Fibroblast of pulmonary artery (primary cell): ENCODE data around the gene SLC30A1.

ENCODE experiments used
- DNase-seq: peaks from one replicate; pipeline ENCODE4 v3.0.0-alpha.2; 2010; ENCODE audit warnings: low read depth
- H3K4me3 ChIP-seq: replicated peaks from 2 replicates; pipeline ENCODE4 v1.5.1; 2011; ENCODE audit warnings: low read depth, mild to moderate bottlenecking, control low read depth, low read length, moderate library complexity
- TF ChIP-seq, protein P1 (sequence below): IDR thresholded peaks from 2 replicates; pipeline ENCODE4 v1.5.1; 2011; ENCODE audit warnings: mild to moderate bottlenecking, control low read depth, low read length, inconsistent platforms; ENCODE audit errors: missing control alignments

Gene SLC30A1

DNA sequence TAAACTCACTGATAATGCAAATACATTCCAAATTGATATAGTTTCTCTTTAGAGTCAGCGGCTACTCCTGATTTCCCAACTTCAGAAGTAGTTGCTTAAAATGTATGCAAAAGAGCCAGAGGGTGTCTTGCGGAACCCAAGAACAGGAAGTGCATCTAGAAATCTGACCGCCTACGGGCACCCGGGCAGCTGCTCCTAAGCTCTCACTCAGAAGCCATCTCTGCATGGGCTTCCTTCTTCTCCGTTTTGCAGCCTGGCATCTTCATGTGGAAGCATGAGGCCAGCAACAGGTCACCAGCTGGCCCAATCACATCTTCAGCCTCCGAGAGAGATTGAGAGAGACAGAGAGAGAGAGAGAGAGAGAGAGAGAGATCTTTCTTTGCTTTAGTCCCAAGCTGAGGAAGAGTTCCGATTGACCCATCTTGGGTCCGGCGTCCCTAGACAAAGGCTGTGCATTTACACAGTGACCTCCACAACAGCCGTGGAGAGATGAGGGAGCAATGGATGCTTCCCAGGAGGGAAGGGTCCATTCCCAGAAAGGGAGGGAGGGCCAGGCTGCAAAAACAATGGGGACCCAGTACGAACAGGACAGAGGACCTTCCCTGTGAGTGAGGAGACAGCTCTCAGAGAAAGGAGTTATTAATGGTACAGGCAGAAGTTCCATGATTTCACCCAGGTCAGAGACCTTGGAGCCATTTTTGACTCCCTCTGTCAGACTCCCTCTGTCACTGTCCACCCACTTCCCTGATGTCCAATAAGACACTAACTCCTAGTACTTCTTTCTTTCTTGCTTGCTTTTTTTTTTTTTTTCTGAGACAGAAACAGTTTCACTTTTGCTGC, 28.2 kb upstream of the SLC30A1 start:
- TF ChIP-seq, protein P1, sequence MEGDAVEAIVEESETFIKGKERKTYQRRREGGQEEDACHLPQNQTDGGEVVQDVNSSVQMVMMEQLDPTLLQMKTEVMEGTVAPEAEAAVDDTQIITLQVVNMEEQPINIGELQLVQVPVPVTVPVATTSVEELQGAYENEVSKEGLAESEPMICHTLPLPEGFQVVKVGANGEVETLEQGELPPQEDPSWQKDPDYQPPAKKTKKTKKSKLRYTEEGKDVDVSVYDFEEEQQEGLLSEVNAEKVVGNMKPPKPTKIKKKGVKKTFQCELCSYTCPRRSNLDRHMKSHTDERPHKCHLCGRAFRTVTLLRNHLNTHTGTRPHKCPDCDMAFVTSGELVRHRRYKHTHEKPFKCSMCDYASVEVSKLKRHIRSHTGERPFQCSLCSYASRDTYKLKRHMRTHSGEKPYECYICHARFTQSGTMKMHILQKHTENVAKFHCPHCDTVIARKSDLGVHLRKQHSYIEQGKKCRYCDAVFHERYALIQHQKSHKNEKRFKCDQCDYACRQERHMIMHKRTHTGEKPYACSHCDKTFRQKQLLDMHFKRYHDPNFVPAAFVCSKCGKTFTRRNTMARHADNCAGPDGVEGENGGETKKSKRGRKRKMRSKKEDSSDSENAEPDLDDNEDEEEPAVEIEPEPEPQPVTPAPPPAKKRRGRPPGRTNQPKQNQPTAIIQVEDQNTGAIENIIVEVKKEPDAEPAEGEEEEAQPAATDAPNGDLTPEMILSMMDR = no peak

DNA sequence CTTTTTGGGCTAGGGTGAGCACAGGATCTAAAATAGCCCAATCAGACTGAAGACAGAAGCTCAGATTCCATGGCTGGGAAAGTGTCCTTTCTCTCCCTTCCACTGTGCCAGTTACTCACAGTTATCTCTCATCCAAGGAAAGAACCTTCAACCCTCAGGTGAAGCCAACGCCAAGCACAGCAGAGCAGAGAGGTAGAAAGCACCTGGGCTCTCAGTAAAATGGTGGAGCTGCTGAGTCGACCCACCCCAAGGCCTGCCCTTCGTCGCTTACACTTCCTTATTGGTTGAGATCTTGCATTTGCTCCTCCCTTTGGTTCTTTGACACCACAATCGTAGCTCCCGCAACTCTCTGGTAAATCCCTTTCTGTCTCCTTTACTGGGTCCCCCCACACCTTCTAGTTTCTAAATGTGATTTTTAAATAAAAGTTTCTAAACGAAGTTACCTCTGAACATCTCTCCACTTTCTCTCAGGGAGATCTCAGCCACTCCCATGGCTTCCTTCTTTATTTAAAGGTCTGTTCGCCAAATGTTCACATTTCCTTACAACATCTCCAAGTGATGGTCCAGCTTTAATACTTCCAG, 27.5 kb upstream of the SLC30A1 start:
- TF ChIP-seq, protein P1 = no peak
- no peak for DNase-seq
- H3K4me3 ChIP-seq = no peak overlapping the region

More for the DNA sequence above, 28.2 kb upstream of the SLC30A1 start:
- no peak overlapping the region for H3K4me3 ChIP-seq
- DNase-seq = peak; percentile 54

- TF ChIP-seq, protein P1 = no peak
- H3K4me3 ChIP-seq = no peak overlapping the region
- no peak for DNase-seq
These were observed 26.8 kb upstream of the SLC30A1 start for GRCh38 chr1:211605603-211606331.

DNA sequence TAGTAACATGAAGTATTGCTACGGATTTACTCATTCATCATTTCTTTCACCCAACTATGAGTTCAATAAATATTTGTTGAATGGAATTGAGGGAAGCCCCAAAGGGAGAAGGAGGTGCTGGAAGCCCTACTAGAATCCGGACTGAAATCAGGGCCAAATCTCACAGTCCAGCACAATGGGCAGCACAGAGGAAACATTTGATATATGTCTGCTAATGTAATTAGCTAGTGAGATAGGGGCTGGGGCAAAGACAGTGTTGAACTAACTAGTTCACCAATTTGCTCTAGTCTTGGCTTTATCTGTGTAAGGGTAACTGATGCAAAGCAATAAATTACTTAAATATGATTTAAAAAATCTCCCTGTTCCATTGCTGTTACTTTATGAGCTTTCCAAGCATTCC, 26.1 kb upstream of the SLC30A1 start:
- DNase-seq = no peak
- H3K4me3 ChIP-seq = no peak overlapping the region
- TF ChIP-seq, protein P1 = no peak

DNA sequence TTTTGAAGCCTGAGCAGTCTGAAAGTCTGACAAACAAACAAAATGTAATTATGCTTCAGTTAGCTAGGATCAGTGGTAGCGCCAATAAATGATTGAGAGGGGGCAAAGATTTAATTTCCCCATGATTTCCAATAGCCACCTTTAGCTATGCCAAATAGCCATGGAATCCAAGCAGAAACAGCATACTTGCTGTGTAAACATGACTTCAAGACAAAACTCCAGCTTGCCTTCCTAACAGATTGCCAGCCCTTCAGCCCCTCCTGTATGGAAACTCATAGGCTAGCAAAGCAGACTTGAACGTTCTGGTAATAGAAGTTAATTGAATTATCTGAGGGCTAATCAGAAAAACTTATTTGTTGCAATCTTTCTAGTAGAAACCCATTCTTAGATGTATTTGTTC, 25.6 kb upstream of the SLC30A1 start:
- no peak overlapping the region for H3K4me3 ChIP-seq
- no peak for DNase-seq
- TF ChIP-seq, protein P1 = no peak

GRCh38 chr1:211603713-211604112, 24.8 kb upstream of the SLC30A1 start:
- DNase-seq = no peak
- TF ChIP-seq, protein P1 = no peak
- H3K4me3 ChIP-seq = no peak overlapping the region
